Panc1 (cell line): ENCODE results near the gene SAMD4B. TPM values are rescaled to one million over a fixed set of nuclear protein-coding genes. Genes with fewer than 3 reads are reported as not detected.

Experiments
- ATAC-seq: fragments of 200-7000 bp; cut with Tn5 transposase; 2 replicates; pipeline ENCODE4 v1.9.1; 2020; ENCODE audit warnings: mild to moderate bottlenecking, moderate library complexity
- BruUV-seq: library from RNA; stranded (reverse); fragments of 400-500 nt; replicated peaks from 2 replicates; lab custom pipeline; 2021; lab: Mats Ljungman, UMichigan
- CTCF ChIA-PET: fragments of 300-600 bp; sonication (Branson Sonifier 250); formaldehyde crosslinking; loops from one replicate; lab custom pipeline; 2022; ENCODE audit warnings: antibody characterized with exemption; lab: Charles Lee
- POLR2A ChIA-PET: fragments of 300-600 bp; sonication (Branson Sonifier 250); formaldehyde crosslinking; loops from one replicate; lab custom pipeline; 2022; ENCODE audit warnings: antibody characterized with exemption; lab: Charles Lee
- DNase-seq: peaks from one replicate; pipeline ENCODE4 v3.0.0-alpha.2; 2010; ENCODE audit warnings: low read depth, low spot score
- H3K27ac ChIP-seq: 2 replicates; pipeline ENCODE4 v1.5.1; 2011; ENCODE audit warnings: mild to moderate bottlenecking, low read length, inconsistent platforms
- H3K27me3 ChIP-seq: fragments of 200-500 bp; sonication (Bioruptor generic); 2 replicates; pipeline ENCODE4 v1.6.0; 2014; ENCODE audit warnings: low read length, inconsistent platforms; ENCODE audit not compliant: control insufficient read depth, insufficient read depth
- H3K36me3 ChIP-seq: fragments of 200-500 bp; sonication (Bioruptor generic); 2 replicates; pipeline ENCODE4 v1.5.1; 2014; ENCODE audit warnings: inconsistent platforms, mild to moderate bottlenecking, low read length, moderate library complexity; ENCODE audit not compliant: control insufficient read depth, insufficient read depth
- H3K4me1 ChIP-seq: 2 replicates; pipeline ENCODE4 v1.5.1; 2011; ENCODE audit warnings: inconsistent platforms, mild to moderate bottlenecking, low read length, moderate library complexity; ENCODE audit not compliant: control insufficient read depth, insufficient read depth
- H3K4me3 ChIP-seq, 2 experiments: 2 replicates each; pipeline ENCODE4 v1.5.1; 2011 to 2012; ENCODE audit warnings: low read depth in 2 of 2, low read length in 2 of 2, mild to moderate bottlenecking in 2 of 2, inconsistent platforms in 1 of 2, moderate library complexity in 1 of 2
- H3K9me3 ChIP-seq: fragments of 200-500 bp; sonication (Bioruptor generic); 2 replicates; pipeline ENCODE4 v1.5.1; 2014; ENCODE audit warnings: low read depth, mild to moderate bottlenecking, inconsistent platforms, low read length, moderate library complexity; ENCODE audit not compliant: control insufficient read depth, insufficient read depth
- POLR2AphosphoS5 ChIP-seq: IDR thresholded peaks from 2 replicates; pipeline ENCODE4 v1.6.1; 2012; ENCODE audit warnings: mild to moderate bottlenecking, low read depth, low read length, moderate library complexity
- REST ChIP-seq, 2 experiments: IDR thresholded peaks; 2 replicates each; pipeline ENCODE4 v1.6.1; 2011 to 2012; ENCODE audit warnings: low read depth in 2 of 2, control low read depth in 1 of 2, low read length in 1 of 2, mild to moderate bottlenecking in 1 of 2, moderate library complexity in 1 of 2; ENCODE audit not compliant: insufficient read depth in 1 of 2
- SIN3A ChIP-seq: IDR thresholded peaks from 2 replicates; pipeline ENCODE4 v1.6.1; 2012; ENCODE audit warnings: low read depth, mild to moderate bottlenecking, low read length, moderate library complexity, borderline replicate concordance; ENCODE audit not compliant: insufficient read depth
- TCF7L2 ChIP-seq: IDR thresholded peaks from 2 replicates; pipeline ENCODE4 v1.6.1; 2011; ENCODE audit warnings: mild to moderate bottlenecking, low read depth, low read length, inconsistent platforms
- in situ Hi-C: cut with HindIII; loops from 2 replicates; pipeline ENCODE4 v1.10.0; 2016; ENCODE audit warnings: low sequenced_read_pairs, low pct_unique_long_range_greater_than_20kb
- intact Hi-C: fragments of 100-400 bp; cut with micrococcal nuclease; formaldehyde crosslinking; loops from one replicate; pipeline ENCODE4 v1.10.0; 2022; ENCODE audit not compliant: unreplicated experiment
- total RNA-seq: library from RNA; stranded (reverse); gene quantifications from one replicate; pipeline ENCODE4 v1.2.1, GENCODE V29; 2021; ENCODE audit not compliant: unreplicated experiment
- TF ChIP-seq, protein P1 (sequence below): fragments of 450-650 bp; IDR thresholded peaks from 2 replicates; pipeline ENCODE4 v1.5.1; 2017; ENCODE audit warnings: mild to moderate bottlenecking

SAMD4B gene
- total RNA-seq, 1 experiment from 2014 or later = 1,339 TPM

GRCh38 chr19:39398297-39398864 lies 56.2 kb downstream of the SAMD4B start:
- Histone ChIP-seq H3K27me3 (no peaks in the 10 kb centered on the region), H3K27ac (peak overlapping the region; percentile 75), H3K4me3 (no peak overlapping the region), H3K9me3 (no peaks in the 10 kb centered on the region), H3K36me3 (peaks cover 13% of the 10 kb centered on the region), H3K4me1 (peaks cover 59% of the 10 kb centered on the region)
- CTCF ChIA-PET = interaction anchor here (0.5 to 7.4 kb wide), 55 partner anchors 7 to 1005 kb away, joined by 3 to 280 read pairs (median 6); partner anchors contain the start of genes EID2, EID2B, MED29 and PAF1
- no TSS peak for BruUV-seq
- TF ChIP-seq, protein P1, sequence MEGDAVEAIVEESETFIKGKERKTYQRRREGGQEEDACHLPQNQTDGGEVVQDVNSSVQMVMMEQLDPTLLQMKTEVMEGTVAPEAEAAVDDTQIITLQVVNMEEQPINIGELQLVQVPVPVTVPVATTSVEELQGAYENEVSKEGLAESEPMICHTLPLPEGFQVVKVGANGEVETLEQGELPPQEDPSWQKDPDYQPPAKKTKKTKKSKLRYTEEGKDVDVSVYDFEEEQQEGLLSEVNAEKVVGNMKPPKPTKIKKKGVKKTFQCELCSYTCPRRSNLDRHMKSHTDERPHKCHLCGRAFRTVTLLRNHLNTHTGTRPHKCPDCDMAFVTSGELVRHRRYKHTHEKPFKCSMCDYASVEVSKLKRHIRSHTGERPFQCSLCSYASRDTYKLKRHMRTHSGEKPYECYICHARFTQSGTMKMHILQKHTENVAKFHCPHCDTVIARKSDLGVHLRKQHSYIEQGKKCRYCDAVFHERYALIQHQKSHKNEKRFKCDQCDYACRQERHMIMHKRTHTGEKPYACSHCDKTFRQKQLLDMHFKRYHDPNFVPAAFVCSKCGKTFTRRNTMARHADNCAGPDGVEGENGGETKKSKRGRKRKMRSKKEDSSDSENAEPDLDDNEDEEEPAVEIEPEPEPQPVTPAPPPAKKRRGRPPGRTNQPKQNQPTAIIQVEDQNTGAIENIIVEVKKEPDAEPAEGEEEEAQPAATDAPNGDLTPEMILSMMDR = no peak
- TF ChIP-seq SIN3A = no peak
- TF ChIP-seq TCF7L2 = no peak
- no peak for TF ChIP-seq REST (IDR thresholded peaks at IDR 0.05; ENCODE audit: insufficient read depth in 1 of 2, low read depth in 2 of 2, low read length in 1 of 2)
- no peak for TF ChIP-seq POLR2AphosphoS5
- DNase-seq (peak; percentile 94), ATAC-seq (no peak)
- in situ Hi-C loops (loop anchor here (5.0 to 10.0 kb wide), 3 partner anchors 96 to 874 kb away; no protein-coding TSS in a partner anchor), intact Hi-C loops (no loop called here)
- POLR2A ChIA-PET = interaction anchor here (0.6 to 15.7 kb wide), 18 partner anchors 9 to 435 kb away, joined by 3 to 524 read pairs (median 6); partner anchors contain the start of genes DYRK1B, EID2B, PLEKHG2 and RPS16

DNA sequence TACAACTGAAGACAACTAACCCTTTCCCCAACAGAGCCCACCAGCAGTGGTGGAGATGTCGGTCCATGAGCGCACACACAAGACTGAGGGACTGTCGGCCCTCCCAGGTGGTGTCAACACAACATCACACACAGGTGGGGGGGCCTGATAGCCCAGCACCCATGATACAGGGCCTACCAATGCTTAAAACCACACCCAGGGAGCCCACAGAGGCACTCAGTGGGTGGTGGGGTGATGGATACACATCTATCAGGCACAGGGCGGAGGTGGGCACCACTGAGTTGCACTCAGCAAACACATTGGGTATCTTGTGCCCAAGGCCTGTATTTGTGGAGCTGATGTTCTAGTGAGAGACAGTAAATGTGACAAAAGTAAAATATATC lies 57.4 kb downstream of the SAMD4B start:
- intact Hi-C loops = no loop called here
- no peak for ATAC-seq

More for the DNA sequence above, 57.4 kb downstream of the SAMD4B start:
- POLR2A ChIA-PET = interaction anchor here (0.6 to 15.7 kb wide), 10 partner anchors 8 to 38 kb away, joined by 3 to 524 read pairs (median 34); partner anchors contain the start of genes MED29, PAF1, PLEKHG2 and RPS16
- no peaks in the 10 kb centered on the region for H3K9me3 ChIP-seq
- H3K36me3 ChIP-seq = peaks cover 5% of the 10 kb centered on the region; the same call in 1 of the 2 replicates
- BruUV-seq = no TSS peak
- in situ Hi-C loops = loop anchor here (5.0 to 10.0 kb wide), 3 partner anchors 97 to 875 kb away; no protein-coding TSS in a partner anchor
- TF ChIP-seq, protein P1 = no peak
- TF ChIP-seq SIN3A (no peak), REST (IDR thresholded peaks at IDR 0.05; ENCODE audit: insufficient read depth in 1 of 2, low read depth in 2 of 2, low read length in 1 of 2) (no peak), POLR2AphosphoS5 (no peak), TCF7L2 (no peak)
- H3K4me1 ChIP-seq = peaks cover 71% of the 10 kb centered on the region
- H3K27ac ChIP-seq = peak overlapping the region; percentile 0
- no peak for DNase-seq
- no peaks in the 10 kb centered on the region for H3K27me3 ChIP-seq
- H3K4me3 ChIP-seq = no peak overlapping the region
- CTCF ChIA-PET = interaction anchor here (0.6 to 7.4 kb wide), 8 partner anchors 8 to 41 kb away, joined by 3 to 280 read pairs (median 20); partner anchors contain the start of genes MED29, PAF1, PLEKHG2 and RPS16
